HL-60 (cell line): ENCODE results near the gene KIAA1217.

Experiments
- DNase-seq, 2 experiments: peaks; one replicate each; pipeline ENCODE4 v3.0.0-alpha.2; 2010 to 2020; ENCODE audit warnings: low read depth in 1 of 2, low spot score in 1 of 2
- H3K27ac ChIP-seq: fragments of 250-450 bp; sonication (Bioruptor Pico); replicated peaks from 2 replicates; pipeline ENCODE4 v1.5.1; 2020; ENCODE audit warnings: mild to moderate bottlenecking, moderate library complexity
- H3K27me3 ChIP-seq: fragments of 250-450 bp; sonication (Bioruptor Pico); 2 replicates; pipeline ENCODE4 v1.5.1; 2021; ENCODE audit warnings: mild to moderate bottlenecking, moderate library complexity; ENCODE audit not compliant: insufficient read depth, poor library complexity, severe bottlenecking
- H3K4me3 ChIP-seq: replicated peaks from 2 replicates; pipeline ENCODE4 v1.5.1; 2011; ENCODE audit warnings: mild to moderate bottlenecking, control low read depth, low read length; ENCODE audit not compliant: insufficient read depth
- CTCF ChIP-seq: IDR thresholded peaks from one replicate; pipeline ENCODE4 v1.5.1; 2011; ENCODE audit warnings: low read length, control low read depth, inconsistent platforms; ENCODE audit not compliant: insufficient read depth
- GABPA ChIP-seq: IDR thresholded peaks from 2 replicates; pipeline ENCODE4 v1.6.1; 2012; ENCODE audit warnings: low read depth
- POLR2AphosphoS5 ChIP-seq: IDR thresholded peaks from 2 replicates; pipeline ENCODE4 v1.6.1; 2012; ENCODE audit warnings: low read depth
- REST ChIP-seq: IDR thresholded peaks from 2 replicates; pipeline ENCODE4 v1.6.1; 2012; ENCODE audit warnings: low read depth; ENCODE audit not compliant: insufficient replicate concordance
- SPI1 ChIP-seq: IDR thresholded peaks from 2 replicates; pipeline ENCODE4 v1.6.1; 2012; ENCODE audit warnings: low read depth, mild to moderate bottlenecking, borderline replicate concordance

KIAA1217 gene

GRCh38 chr10:24452030-24452429 lies 243.1 kb downstream of the KIAA1217 start:
- no peak overlapping the region for H3K4me3 ChIP-seq
- DNase-seq = no peak
- no peaks in the 10 kb centered on the region for H3K27me3 ChIP-seq
- TF ChIP-seq REST = no peak
- TF ChIP-seq SPI1 = no peak
- no peak overlapping the region for H3K27ac ChIP-seq

- H3K27ac ChIP-seq = no peak overlapping the region
- H3K27me3 ChIP-seq = no peaks in the 10 kb centered on the region
- no peak for DNase-seq
- H3K4me3 ChIP-seq = no peak overlapping the region
- TF ChIP-seq REST (no peak), POLR2AphosphoS5 (no peak)
Measured at GRCh38 chr10:24453404-24453830, 244.5 kb downstream of the KIAA1217 start.

DNA sequence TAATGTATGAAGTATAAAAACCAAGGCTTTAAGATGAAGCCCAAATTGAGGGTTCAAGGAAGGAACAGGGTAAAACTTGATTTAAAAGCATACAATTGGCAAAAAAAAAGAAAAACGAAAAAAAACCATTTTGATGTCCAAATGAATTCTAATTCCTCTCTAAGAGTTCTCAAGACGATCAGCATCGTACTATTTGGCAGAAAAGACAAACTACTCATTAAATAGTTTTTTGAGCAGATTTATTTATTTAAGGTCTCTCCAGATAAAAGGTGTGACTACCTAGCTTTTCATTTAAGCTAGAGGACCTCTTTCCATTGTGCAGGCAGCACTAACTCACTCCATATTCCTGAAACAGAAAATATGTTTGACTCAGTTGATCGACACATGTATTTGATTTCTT lies 245.0 kb downstream of the KIAA1217 start:
- no peak for DNase-seq
- H3K4me3 ChIP-seq = no peak overlapping the region
- TF ChIP-seq REST (no peak), CTCF (no peak), GABPA (no peak), SPI1 (no peak), POLR2AphosphoS5 (no peak)
- H3K27me3 ChIP-seq = no peaks in the 10 kb centered on the region
- H3K27ac ChIP-seq = no peak overlapping the region

DNA sequence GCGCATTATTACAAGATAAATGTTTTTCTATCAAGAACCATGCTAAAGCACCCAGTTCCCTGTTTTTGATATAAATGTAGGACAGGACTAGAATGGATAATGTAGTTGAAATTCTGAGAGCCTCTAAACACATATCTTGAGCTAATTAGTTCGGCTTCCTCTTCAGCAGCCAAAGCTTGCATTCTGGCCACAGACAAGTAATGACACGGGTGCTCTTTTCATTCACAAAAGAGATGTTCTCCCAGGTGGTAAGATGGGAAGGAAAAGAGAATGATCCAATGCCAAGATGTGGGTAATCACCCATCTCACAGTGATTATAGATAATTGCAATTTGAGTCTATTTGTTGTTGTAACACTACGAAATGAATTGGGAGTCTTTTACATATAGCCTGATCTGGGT lies 246.5 kb downstream of the KIAA1217 start:
- no peak overlapping the region for H3K4me3 ChIP-seq
- no peak for TF ChIP-seq CTCF
- TF ChIP-seq REST = no peak
- TF ChIP-seq GABPA = no peak
- TF ChIP-seq POLR2AphosphoS5 = no peak
- TF ChIP-seq SPI1 = no peak
- DNase-seq = no peak
- no peak overlapping the region for H3K27ac ChIP-seq
- no peaks in the 10 kb centered on the region for H3K27me3 ChIP-seq
